ENCODE data around the gene ZNF469. TPM values are rescaled to one million over a fixed set of nuclear protein-coding genes. Genes with fewer than 3 reads are reported as not detected.

The ZNF469 gene
- total RNA-seq, 4 donors from 2014 or later = 0.87 to 1.8 (median 1.1) TPM

GRCh38 chr16:88400186-88400585, 17.4 kb downstream of the ZNF469 start:
- DNase-seq (ENCODE audit: low spot score in 2 of 2) = no peak
- H3K4me3 ChIP-seq = no peak overlapping the region
- no peak overlapping the region for H3K27ac ChIP-seq
- H3K27me3 ChIP-seq = peaks cover 0 to 4% of the 10 kb centered on the region in 2 donors
- 90 to 100% methylated on average over 5 to 8 of the region's 9 CpGs for WGBS, 2 donors
- no peaks in the 10 kb centered on the region for H3K9me3 ChIP-seq
- TF ChIP-seq, protein P1, sequence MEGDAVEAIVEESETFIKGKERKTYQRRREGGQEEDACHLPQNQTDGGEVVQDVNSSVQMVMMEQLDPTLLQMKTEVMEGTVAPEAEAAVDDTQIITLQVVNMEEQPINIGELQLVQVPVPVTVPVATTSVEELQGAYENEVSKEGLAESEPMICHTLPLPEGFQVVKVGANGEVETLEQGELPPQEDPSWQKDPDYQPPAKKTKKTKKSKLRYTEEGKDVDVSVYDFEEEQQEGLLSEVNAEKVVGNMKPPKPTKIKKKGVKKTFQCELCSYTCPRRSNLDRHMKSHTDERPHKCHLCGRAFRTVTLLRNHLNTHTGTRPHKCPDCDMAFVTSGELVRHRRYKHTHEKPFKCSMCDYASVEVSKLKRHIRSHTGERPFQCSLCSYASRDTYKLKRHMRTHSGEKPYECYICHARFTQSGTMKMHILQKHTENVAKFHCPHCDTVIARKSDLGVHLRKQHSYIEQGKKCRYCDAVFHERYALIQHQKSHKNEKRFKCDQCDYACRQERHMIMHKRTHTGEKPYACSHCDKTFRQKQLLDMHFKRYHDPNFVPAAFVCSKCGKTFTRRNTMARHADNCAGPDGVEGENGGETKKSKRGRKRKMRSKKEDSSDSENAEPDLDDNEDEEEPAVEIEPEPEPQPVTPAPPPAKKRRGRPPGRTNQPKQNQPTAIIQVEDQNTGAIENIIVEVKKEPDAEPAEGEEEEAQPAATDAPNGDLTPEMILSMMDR (IDR thresholded peaks at IDR 0.05) = no peak
- TF ChIP-seq EP300 (IDR thresholded peaks at IDR 0.05) (no peak), POLR2A (IDR thresholded peaks at IDR 0.05) (no peak)
- no peaks in the 10 kb centered on the region for H3K4me1 ChIP-seq
- no peaks in the 10 kb centered on the region for H3K36me3 ChIP-seq

DNA sequence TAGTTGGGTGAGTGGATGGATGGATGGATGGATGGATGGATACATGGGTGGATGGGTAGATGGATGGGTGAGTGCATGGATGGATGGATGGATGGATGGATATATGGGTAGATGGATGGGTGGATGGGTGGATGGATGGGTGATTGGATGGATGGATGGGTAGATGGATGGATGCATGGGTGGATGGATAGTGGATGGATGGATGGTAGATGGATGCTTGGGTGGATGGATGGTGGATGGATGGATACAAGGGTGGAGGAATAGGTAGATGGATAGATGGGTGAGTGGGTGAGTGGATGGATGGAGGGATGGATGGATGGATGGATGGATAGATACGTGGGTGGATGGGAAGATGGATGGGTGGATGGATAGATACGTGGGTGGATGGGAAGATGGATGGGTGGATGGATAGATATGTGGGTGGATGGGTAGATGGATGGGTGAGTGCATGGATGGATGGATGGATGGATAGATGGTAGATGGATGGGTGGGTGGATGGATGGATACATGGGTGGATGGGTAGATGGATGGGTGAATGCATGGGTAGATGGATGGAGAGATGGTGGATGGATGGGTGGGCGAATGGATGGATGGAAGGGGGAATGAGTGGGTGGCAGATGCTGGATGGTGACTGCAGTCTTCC, 19.0 kb downstream of the ZNF469 start:
- Histone ChIP-seq H3K4me1 (peaks cover 0 to 15% (median 0%) of the 10 kb centered on the region in 4 donors), H3K4me3 (no peak overlapping the region), H3K9me3 (no peaks in the 10 kb centered on the region), H3K27ac (no peak overlapping the region), H3K36me3 (no peaks in the 10 kb centered on the region), H3K27me3 (peaks cover 0 to 4% of the 10 kb centered on the region in 2 donors)
- no peak for DNase-seq (ENCODE audit: low spot score in 2 of 2)
- 64 to 88% methylated on average over 3 of the region's 3 CpGs for WGBS, 2 donors
- TF ChIP-seq, protein P1 (IDR thresholded peaks at IDR 0.05) = no peak

- Histone ChIP-seq H3K27ac (no peak overlapping the region), H3K36me3 (no peaks in the 10 kb centered on the region), H3K9me3 (no peaks in the 10 kb centered on the region), H3K4me3 (no peak overlapping the region), H3K27me3 (peaks cover 0 to 4% of the 10 kb centered on the region in 2 donors), H3K4me1 (peaks cover 0 to 17% (median 0%) of the 10 kb centered on the region in 4 donors)
- TF ChIP-seq POLR2A (IDR thresholded peaks at IDR 0.05) = no peak
- TF ChIP-seq, protein P1 (IDR thresholded peaks at IDR 0.05) = no peak
- TF ChIP-seq EP300 (IDR thresholded peaks at IDR 0.05) = no peak
- WGBS, 2 donors = 67 to 73% methylated on average over 21 to 23 of the region's 24 CpGs
- DNase-seq (ENCODE audit: low spot score in 2 of 2) = no peak
These were observed 19.9 kb downstream of the ZNF469 start for GRCh38 chr16:88402551-88403240.

DNA sequence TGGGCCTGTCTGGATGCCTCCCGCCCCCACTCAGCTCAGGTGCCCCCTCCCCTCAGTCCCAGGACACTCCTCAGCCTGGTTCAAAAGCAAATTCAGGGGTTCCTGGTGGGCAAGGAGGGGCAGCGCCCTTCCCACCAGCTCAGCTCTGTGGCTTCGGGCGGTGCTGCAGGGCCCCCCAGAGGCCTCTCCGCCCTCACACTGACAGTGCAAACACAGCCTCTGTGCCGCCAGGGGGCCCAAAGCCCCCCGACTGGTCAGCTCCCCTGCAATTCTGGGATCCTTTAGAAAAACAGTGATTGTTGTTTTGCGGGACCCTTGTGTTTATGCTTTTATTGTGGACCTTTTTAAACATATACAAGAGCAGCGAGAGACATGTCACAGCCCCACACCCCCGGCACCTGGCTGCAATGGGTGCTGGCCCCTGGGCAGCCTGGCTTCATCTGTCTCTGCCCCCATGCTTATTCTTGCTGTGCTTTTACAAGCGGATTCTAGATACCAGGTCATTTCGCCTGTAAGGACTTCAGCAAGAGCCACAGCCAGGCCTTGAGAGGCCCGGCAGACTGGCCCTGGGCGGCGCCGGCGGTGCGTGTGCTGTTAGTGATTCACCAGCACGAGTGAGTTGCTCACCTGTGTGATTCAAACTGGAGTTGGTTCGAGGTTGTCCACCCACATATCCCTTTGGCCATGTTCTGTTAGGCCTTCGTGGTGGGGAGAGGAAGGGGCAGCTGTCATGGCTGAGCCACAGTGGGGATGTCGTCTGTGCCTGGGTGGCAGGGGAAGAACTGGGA, 21.2 kb downstream of the ZNF469 start:
- 82 to 86% methylated on average over 22 of the region's 22 CpGs for WGBS, 2 donors
- H3K4me3 ChIP-seq = no peak overlapping the region
- H3K4me1 ChIP-seq = peaks cover 0 to 22% (median 0%) of the 10 kb centered on the region in 4 donors
- H3K9me3 ChIP-seq = no peaks in the 10 kb centered on the region
- no peak overlapping the region for H3K27ac ChIP-seq
- no peaks in the 10 kb centered on the region for H3K36me3 ChIP-seq
- TF ChIP-seq EP300 (IDR thresholded peaks at IDR 0.05) (no peak), POLR2A (IDR thresholded peaks at IDR 0.05) (no peak)
- TF ChIP-seq, protein P1 (IDR thresholded peaks at IDR 0.05) = no peak
- no peak for DNase-seq (ENCODE audit: low spot score in 2 of 2)
- peaks cover 0 to 4% of the 10 kb centered on the region in 2 donors for H3K27me3 ChIP-seq
